HL-60 (cell line): Measurements from ENCODE around the gene PTPRM.

ENCODE experiments used
- DNase-seq, 2 experiments: peaks; one replicate each; pipeline ENCODE4 v3.0.0-alpha.2; 2010 to 2020; ENCODE audit warnings: low read depth in 1 of 2, low spot score in 1 of 2
- H3K27ac ChIP-seq: fragments of 250-450 bp; sonication (Bioruptor Pico); replicated peaks from 2 replicates; pipeline ENCODE4 v1.5.1; 2020; ENCODE audit warnings: mild to moderate bottlenecking, moderate library complexity
- H3K27me3 ChIP-seq: fragments of 250-450 bp; sonication (Bioruptor Pico); 2 replicates; pipeline ENCODE4 v1.5.1; 2021; ENCODE audit warnings: mild to moderate bottlenecking, moderate library complexity; ENCODE audit not compliant: insufficient read depth, poor library complexity, severe bottlenecking
- H3K4me3 ChIP-seq: replicated peaks from 2 replicates; pipeline ENCODE4 v1.5.1; 2011; ENCODE audit warnings: mild to moderate bottlenecking, control low read depth, low read length; ENCODE audit not compliant: insufficient read depth
- GABPA ChIP-seq: IDR thresholded peaks from 2 replicates; pipeline ENCODE4 v1.6.1; 2012; ENCODE audit warnings: low read depth
- POLR2AphosphoS5 ChIP-seq: IDR thresholded peaks from 2 replicates; pipeline ENCODE4 v1.6.1; 2012; ENCODE audit warnings: low read depth
- REST ChIP-seq: IDR thresholded peaks from 2 replicates; pipeline ENCODE4 v1.6.1; 2012; ENCODE audit warnings: low read depth; ENCODE audit not compliant: insufficient replicate concordance
- SPI1 ChIP-seq: IDR thresholded peaks from 2 replicates; pipeline ENCODE4 v1.6.1; 2012; ENCODE audit warnings: low read depth, mild to moderate bottlenecking, borderline replicate concordance
- TF ChIP-seq, protein P1 (sequence below): IDR thresholded peaks from one replicate; pipeline ENCODE4 v1.5.1; 2011; ENCODE audit warnings: low read length, control low read depth, inconsistent platforms; ENCODE audit not compliant: insufficient read depth

The PTPRM gene

GRCh38 chr18:7900091-7900490 is 333.0 kb downstream of the PTPRM start:
- no peak for DNase-seq
- peaks cover 9% of the 10 kb centered on the region for H3K27me3 ChIP-seq
- H3K4me3 ChIP-seq = no peak overlapping the region
- TF ChIP-seq, protein P1, sequence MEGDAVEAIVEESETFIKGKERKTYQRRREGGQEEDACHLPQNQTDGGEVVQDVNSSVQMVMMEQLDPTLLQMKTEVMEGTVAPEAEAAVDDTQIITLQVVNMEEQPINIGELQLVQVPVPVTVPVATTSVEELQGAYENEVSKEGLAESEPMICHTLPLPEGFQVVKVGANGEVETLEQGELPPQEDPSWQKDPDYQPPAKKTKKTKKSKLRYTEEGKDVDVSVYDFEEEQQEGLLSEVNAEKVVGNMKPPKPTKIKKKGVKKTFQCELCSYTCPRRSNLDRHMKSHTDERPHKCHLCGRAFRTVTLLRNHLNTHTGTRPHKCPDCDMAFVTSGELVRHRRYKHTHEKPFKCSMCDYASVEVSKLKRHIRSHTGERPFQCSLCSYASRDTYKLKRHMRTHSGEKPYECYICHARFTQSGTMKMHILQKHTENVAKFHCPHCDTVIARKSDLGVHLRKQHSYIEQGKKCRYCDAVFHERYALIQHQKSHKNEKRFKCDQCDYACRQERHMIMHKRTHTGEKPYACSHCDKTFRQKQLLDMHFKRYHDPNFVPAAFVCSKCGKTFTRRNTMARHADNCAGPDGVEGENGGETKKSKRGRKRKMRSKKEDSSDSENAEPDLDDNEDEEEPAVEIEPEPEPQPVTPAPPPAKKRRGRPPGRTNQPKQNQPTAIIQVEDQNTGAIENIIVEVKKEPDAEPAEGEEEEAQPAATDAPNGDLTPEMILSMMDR = no peak
- TF ChIP-seq GABPA (no peak), POLR2AphosphoS5 (no peak), SPI1 (no peak)
- H3K27ac ChIP-seq = no peak overlapping the region

GRCh38 chr18:7901657-7902056 is 334.5 kb downstream of the PTPRM start:
- H3K4me3 ChIP-seq = no peak overlapping the region
- H3K27ac ChIP-seq = no peak overlapping the region
- peaks cover 9% of the 10 kb centered on the region for H3K27me3 ChIP-seq
- TF ChIP-seq POLR2AphosphoS5 = no peak
- no peak for TF ChIP-seq REST
- TF ChIP-seq, protein P1 = no peak
- no peak for TF ChIP-seq SPI1
- TF ChIP-seq GABPA = no peak
- no peak for DNase-seq

DNA sequence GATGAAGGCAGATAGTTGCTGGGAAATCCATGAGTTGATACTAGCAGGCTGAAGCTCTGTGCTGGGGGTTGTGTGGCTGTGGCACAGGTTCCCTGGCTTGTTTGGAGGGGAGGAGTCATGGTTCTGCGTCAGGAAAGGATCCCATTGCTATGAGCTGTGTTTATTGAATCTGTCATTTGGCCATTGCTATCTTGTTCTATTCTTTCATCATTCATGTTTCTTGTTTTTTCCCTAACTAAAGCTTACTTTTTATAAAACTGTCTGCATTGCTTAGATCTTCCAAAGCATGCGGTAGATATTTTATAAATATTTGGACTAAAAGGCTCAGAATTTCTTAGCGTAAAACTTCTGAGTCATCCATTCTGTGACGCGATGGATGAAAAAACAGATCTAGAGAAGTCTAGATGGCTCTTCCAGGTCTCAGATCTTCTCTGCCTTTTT is 335.3 kb downstream of the PTPRM start:
- no peak for DNase-seq
- peaks cover 5% of the 10 kb centered on the region for H3K27me3 ChIP-seq
- no peak overlapping the region for H3K4me3 ChIP-seq
- H3K27ac ChIP-seq = no peak overlapping the region
- TF ChIP-seq, protein P1 = no peak
- TF ChIP-seq SPI1 = no peak
- TF ChIP-seq GABPA = no peak
- TF ChIP-seq POLR2AphosphoS5 = no peak
- no peak for TF ChIP-seq REST

DNA sequence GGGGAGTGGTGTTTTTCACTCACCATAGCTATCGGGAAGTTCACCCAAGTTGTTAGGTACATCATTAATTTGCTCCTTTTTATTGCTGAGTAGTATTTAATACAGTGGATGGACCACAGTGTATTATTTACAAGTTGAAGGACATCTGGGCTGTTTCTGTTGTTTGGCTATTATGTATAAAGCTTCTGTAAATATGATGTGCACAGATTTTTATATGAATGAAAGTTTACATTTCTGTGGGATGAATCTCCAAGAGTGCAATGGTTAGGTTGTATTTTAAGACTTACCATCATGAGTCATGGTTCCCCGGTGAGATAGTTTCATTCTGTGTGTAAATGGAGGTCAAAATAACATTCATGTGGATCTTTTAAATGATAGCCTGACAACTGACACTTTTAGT is 337.4 kb downstream of the PTPRM start:
- no peak overlapping the region for H3K27ac ChIP-seq
- H3K27me3 ChIP-seq = peaks cover 5% of the 10 kb centered on the region
- no peak for DNase-seq
- H3K4me3 ChIP-seq = no peak overlapping the region
- TF ChIP-seq, protein P1 = no peak
- no peak for TF ChIP-seq POLR2AphosphoS5
- no peak for TF ChIP-seq REST
- TF ChIP-seq GABPA = no peak
- TF ChIP-seq SPI1 = no peak
